Measurements from ENCODE around the gene LRRC66. TPM values are rescaled to one million over a fixed set of nuclear protein-coding genes. Genes with fewer than 3 reads are reported as not detected.

Gene LRRC66
- total RNA-seq, 2 donors from 2014 or later = 6.1 to 8.5 TPM

- H3K27ac ChIP-seq = no peak overlapping the region
- no peaks in the 10 kb centered on the region for H3K4me1 ChIP-seq
- H3K27me3 ChIP-seq = no peaks in the 10 kb centered on the region
- intact Hi-C loops (cut with DNase I) = no loop called here
- H3K9me3 ChIP-seq = no peaks in the 10 kb centered on the region
- no peak overlapping the region for H3K4me3 ChIP-seq
- no peaks in the 10 kb centered on the region for H3K36me3 ChIP-seq
- no peak overlapping the region for H3K9ac ChIP-seq (ENCODE audit: low read depth in 2 of 2, low read length in 2 of 2)
- DNase-seq = no peak
- TF ChIP-seq CTCF (IDR thresholded peaks at IDR 0.05) = no peak
These were observed 18.5 kb downstream of the LRRC66 start for GRCh38 chr4:52001616-52002015.

GRCh38 chr4:51999250-51999649 is 20.9 kb downstream of the LRRC66 start:
- no peaks in the 10 kb centered on the region for H3K4me1 ChIP-seq
- H3K36me3 ChIP-seq = no peaks in the 10 kb centered on the region
- H3K9ac ChIP-seq (ENCODE audit: low read depth in 2 of 2, low read length in 2 of 2) = no peak overlapping the region
- H3K27me3 ChIP-seq = no peaks in the 10 kb centered on the region
- TF ChIP-seq CTCF (IDR thresholded peaks at IDR 0.05) = no peak
- no peaks in the 10 kb centered on the region for H3K9me3 ChIP-seq
- no peak overlapping the region for H3K4me3 ChIP-seq
- H3K27ac ChIP-seq = no peak overlapping the region
- DNase-seq = no peak
- intact Hi-C loops (cut with DNase I) = no loop called here

GRCh38 chr4:51998837-51999236 is 21.3 kb downstream of the LRRC66 start:
- intact Hi-C loops (cut with DNase I) = no loop called here
- DNase-seq = no peak
- H3K4me3 ChIP-seq = no peak overlapping the region
- no peak for TF ChIP-seq CTCF (IDR thresholded peaks at IDR 0.05)
- no peaks in the 10 kb centered on the region for H3K27me3 ChIP-seq
- H3K36me3 ChIP-seq = no peaks in the 10 kb centered on the region
- H3K27ac ChIP-seq = no peak overlapping the region
- H3K9me3 ChIP-seq = no peaks in the 10 kb centered on the region
- H3K4me1 ChIP-seq = no peaks in the 10 kb centered on the region
- H3K9ac ChIP-seq (ENCODE audit: low read depth in 2 of 2, low read length in 2 of 2) = no peak overlapping the region

GRCh38 chr4:51997647-51998046 is 22.5 kb downstream of the LRRC66 start:
- Histone ChIP-seq H3K27me3 (no peaks in the 10 kb centered on the region), H3K4me3 (no peak overlapping the region), H3K27ac (no peak overlapping the region), H3K9me3 (no peaks in the 10 kb centered on the region), H3K9ac (ENCODE audit: low read depth in 2 of 2, low read length in 2 of 2) (no peak overlapping the region), H3K36me3 (no peaks in the 10 kb centered on the region), H3K4me1 (no peaks in the 10 kb centered on the region)
- TF ChIP-seq CTCF (IDR thresholded peaks at IDR 0.05) = no peak
- no peak for DNase-seq
- intact Hi-C loops (cut with DNase I) = no loop called here

- Histone ChIP-seq H3K9me3 (no peaks in the 10 kb centered on the region), H3K4me3 (no peak overlapping the region), H3K36me3 (no peaks in the 10 kb centered on the region), H3K9ac (ENCODE audit: low read depth in 2 of 2, low read length in 2 of 2) (no peak overlapping the region), H3K4me1 (no peaks in the 10 kb centered on the region), H3K27ac (no peak overlapping the region), H3K27me3 (no peaks in the 10 kb centered on the region)
- TF ChIP-seq CTCF (IDR thresholded peaks at IDR 0.05) = no peak
- no peak for DNase-seq
- intact Hi-C loops (cut with DNase I) = no loop called here
These were observed 24.4 kb downstream of the LRRC66 start for GRCh38 chr4:51995647-51996220.
